Inferior parietal cortex (tissue), 1 donor: Measurements from ENCODE around the gene MKS1.

Experiments used
- DNase-seq: peaks from one replicate; pipeline ENCODE4 v3.0.0-alpha.2; 2016; ENCODE audit errors: extremely low spot score

Gene MKS1

GRCh38 chr17:58244963-58245362, 25.9 kb upstream of the MKS1 start:
- no peak for DNase-seq

- DNase-seq, result no peak
These were observed 23.2 kb upstream of the MKS1 start for GRCh38 chr17:58242171-58242784.

- DNase-seq, result no peak
These were observed 20.9 kb upstream of the MKS1 start for GRCh38 chr17:58239987-58240386.

- no peak for DNase-seq
These were observed 19.1 kb upstream of the MKS1 start, which contains the start of gene LPO for GRCh38 chr17:58238147-58238634. LPO (plus strand) TSS chr17:58238584; CDS start chr17:58242980, 4,396 bp downstream.

- DNase-seq, result no peak
These were observed 17.3 kb upstream of the MKS1 start for GRCh38 chr17:58236394-58236793.

GRCh38 chr17:58235821-58236220, 16.8 kb upstream of the MKS1 start:
- no peak for DNase-seq

- DNase-seq, result no peak
These were observed 15.5 kb upstream of the MKS1 start for GRCh38 chr17:58234512-58234911.

- no peak for DNase-seq
These were observed 14.5 kb upstream of the MKS1 start for GRCh38 chr17:58233543-58233942.

- DNase-seq, result peak; percentile 11
These were observed 13.7 kb upstream of the MKS1 start for GRCh38 chr17:58232707-58233156.

- no peak for DNase-seq
These were observed 12.6 kb upstream of the MKS1 start for GRCh38 chr17:58231641-58232040.

GRCh38 chr17:58229881-58230280, 10.8 kb upstream of the MKS1 start:
- DNase-seq, result no peak

- DNase-seq, result no peak
These were observed 10.3 kb upstream of the MKS1 start for GRCh38 chr17:58229384-58229783.

GRCh38 chr17:58228679-58229078, 9.6 kb upstream of the MKS1 start:
- DNase-seq, result no peak

GRCh38 chr17:58227733-58228132, 8.7 kb upstream of the MKS1 start:
- no peak for DNase-seq

GRCh38 chr17:58224315-58224714, 5.3 kb upstream of the MKS1 start:
- DNase-seq, result no peak

GRCh38 chr17:58219789-58220183, 731 bp upstream of the MKS1 start:
- DNase-seq, result no peak

- no peak for DNase-seq
These were observed 1.3 kb downstream of the MKS1 start for GRCh38 chr17:58217766-58218165.

GRCh38 chr17:58215685-58216084, 3.4 kb downstream of the MKS1 start:
- DNase-seq, result no peak

- DNase-seq, result no peak
These were observed 8.1 kb downstream of the MKS1 start for GRCh38 chr17:58210922-58211321.

- DNase-seq, result no peak
These were observed 10.7 kb downstream of the MKS1 start for GRCh38 chr17:58208344-58208743.

GRCh38 chr17:58207451-58207850, 11.6 kb downstream of the MKS1 start:
- no peak for DNase-seq

GRCh38 chr17:58205936-58206335, 13.1 kb downstream of the MKS1 start:
- DNase-seq, result no peak

- DNase-seq, result no peak
These were observed 14.3 kb downstream of the MKS1 start for GRCh38 chr17:58204796-58205195.

GRCh38 chr17:58202859-58203258, 16.2 kb downstream of the MKS1 start:
- DNase-seq, result no peak
